Panc1 (cell line): ENCODE results near the gene VPS35L. TPM values are rescaled to one million over a fixed set of nuclear protein-coding genes. Genes with fewer than 3 reads are reported as not detected.

Experiments
- ATAC-seq: fragments of 200-7000 bp; cut with Tn5 transposase; 2 replicates; pipeline ENCODE4 v1.9.1; 2020; ENCODE audit warnings: mild to moderate bottlenecking, moderate library complexity
- BruUV-seq: library from RNA; stranded (reverse); fragments of 400-500 nt; replicated peaks from 2 replicates; lab custom pipeline; 2021; lab: Mats Ljungman, UMichigan
- CTCF ChIA-PET: fragments of 300-600 bp; sonication (Branson Sonifier 250); formaldehyde crosslinking; loops from one replicate; lab custom pipeline; 2022; ENCODE audit warnings: antibody characterized with exemption; lab: Charles Lee
- POLR2A ChIA-PET: fragments of 300-600 bp; sonication (Branson Sonifier 250); formaldehyde crosslinking; loops from one replicate; lab custom pipeline; 2022; ENCODE audit warnings: antibody characterized with exemption; lab: Charles Lee
- DNase-seq: peaks from one replicate; pipeline ENCODE4 v3.0.0-alpha.2; 2010; ENCODE audit warnings: low read depth, low spot score
- H3K27ac ChIP-seq: 2 replicates; pipeline ENCODE4 v1.5.1; 2011; ENCODE audit warnings: mild to moderate bottlenecking, low read length, inconsistent platforms
- H3K27me3 ChIP-seq: fragments of 200-500 bp; sonication (Bioruptor generic); 2 replicates; pipeline ENCODE4 v1.6.0; 2014; ENCODE audit warnings: low read length, inconsistent platforms; ENCODE audit not compliant: control insufficient read depth, insufficient read depth
- H3K36me3 ChIP-seq: fragments of 200-500 bp; sonication (Bioruptor generic); 2 replicates; pipeline ENCODE4 v1.5.1; 2014; ENCODE audit warnings: inconsistent platforms, mild to moderate bottlenecking, low read length, moderate library complexity; ENCODE audit not compliant: control insufficient read depth, insufficient read depth
- H3K4me1 ChIP-seq: 2 replicates; pipeline ENCODE4 v1.5.1; 2011; ENCODE audit warnings: inconsistent platforms, mild to moderate bottlenecking, low read length, moderate library complexity; ENCODE audit not compliant: control insufficient read depth, insufficient read depth
- H3K4me3 ChIP-seq, 2 experiments: 2 replicates each; pipeline ENCODE4 v1.5.1; 2011 to 2012; ENCODE audit warnings: low read depth in 2 of 2, low read length in 2 of 2, mild to moderate bottlenecking in 2 of 2, inconsistent platforms in 1 of 2, moderate library complexity in 1 of 2
- H3K9me3 ChIP-seq: fragments of 200-500 bp; sonication (Bioruptor generic); 2 replicates; pipeline ENCODE4 v1.5.1; 2014; ENCODE audit warnings: low read depth, mild to moderate bottlenecking, inconsistent platforms, low read length, moderate library complexity; ENCODE audit not compliant: control insufficient read depth, insufficient read depth
- CTCF ChIP-seq: fragments of 450-650 bp; IDR thresholded peaks from 2 replicates; pipeline ENCODE4 v1.5.1; 2017; ENCODE audit warnings: mild to moderate bottlenecking
- POLR2AphosphoS5 ChIP-seq: IDR thresholded peaks from 2 replicates; pipeline ENCODE4 v1.6.1; 2012; ENCODE audit warnings: mild to moderate bottlenecking, low read depth, low read length, moderate library complexity
- REST ChIP-seq, 2 experiments: IDR thresholded peaks; 2 replicates each; pipeline ENCODE4 v1.6.1; 2011 to 2012; ENCODE audit warnings: low read depth in 2 of 2, control low read depth in 1 of 2, low read length in 1 of 2, mild to moderate bottlenecking in 1 of 2, moderate library complexity in 1 of 2; ENCODE audit not compliant: insufficient read depth in 1 of 2
- SIN3A ChIP-seq: IDR thresholded peaks from 2 replicates; pipeline ENCODE4 v1.6.1; 2012; ENCODE audit warnings: low read depth, mild to moderate bottlenecking, low read length, moderate library complexity, borderline replicate concordance; ENCODE audit not compliant: insufficient read depth
- TCF7L2 ChIP-seq: IDR thresholded peaks from 2 replicates; pipeline ENCODE4 v1.6.1; 2011; ENCODE audit warnings: mild to moderate bottlenecking, low read depth, low read length, inconsistent platforms
- in situ Hi-C: cut with HindIII; loops from 2 replicates; pipeline ENCODE4 v1.10.0; 2016; ENCODE audit warnings: low sequenced_read_pairs, low pct_unique_long_range_greater_than_20kb
- intact Hi-C: fragments of 100-400 bp; cut with micrococcal nuclease; formaldehyde crosslinking; loops from one replicate; pipeline ENCODE4 v1.10.0; 2022; ENCODE audit not compliant: unreplicated experiment
- total RNA-seq: library from RNA; stranded (reverse); gene quantifications from one replicate; pipeline ENCODE4 v1.2.1, GENCODE V29; 2021; ENCODE audit not compliant: unreplicated experiment

The VPS35L gene
- total RNA-seq, 1 experiment from 2014 or later, result 124 TPM

GRCh38 chr16:19607616-19608280 is 52.2 kb downstream of the VPS35L start:
- H3K36me3 ChIP-seq, result peaks cover 17% of the 10 kb centered on the region
- TF ChIP-seq SIN3A (no peak), POLR2AphosphoS5 (no peak), REST (IDR thresholded peaks at IDR 0.05; ENCODE audit: insufficient read depth in 1 of 2, low read depth in 2 of 2, low read length in 1 of 2) (no peak), TCF7L2 (no peak), CTCF (no peak)
- DNase-seq (no peak), ATAC-seq (no peak)
- no peak overlapping the region for H3K4me3 ChIP-seq
- no peaks in the 10 kb centered on the region for H3K9me3 ChIP-seq
- ChIA-PET POLR2A (no interaction called here), CTCF (no interaction called here)
- no TSS peak for BruUV-seq
- no peaks in the 10 kb centered on the region for H3K4me1 ChIP-seq
- no peaks in the 10 kb centered on the region for H3K27me3 ChIP-seq
- in situ Hi-C loops, result no loop called here
- intact Hi-C loops, result no loop called here
- no peak overlapping the region for H3K27ac ChIP-seq

- Histone ChIP-seq H3K4me3 (no peak overlapping the region), H3K9me3 (no peaks in the 10 kb centered on the region), H3K27me3 (no peaks in the 10 kb centered on the region), H3K27ac (no peak overlapping the region), H3K36me3 (peaks cover 15% of the 10 kb centered on the region), H3K4me1 (no peaks in the 10 kb centered on the region)
- ATAC-seq (no peak), DNase-seq (no peak)
- intact Hi-C loops (no loop called here), in situ Hi-C loops (no loop called here)
- BruUV-seq, result no TSS peak
- no peak for TF ChIP-seq CTCF
- TF ChIP-seq POLR2AphosphoS5, result no peak
- TF ChIP-seq TCF7L2, result no peak
- TF ChIP-seq SIN3A, result no peak
- no peak for TF ChIP-seq REST (IDR thresholded peaks at IDR 0.05; ENCODE audit: insufficient read depth in 1 of 2, low read depth in 2 of 2, low read length in 1 of 2)
- CTCF ChIA-PET, result interaction anchor here (0.7 kb wide), 1 partner anchor 14 kb away, joined by 3 read pairs; no protein-coding TSS in a partner anchor
- POLR2A ChIA-PET, result interaction anchor here (0.6 kb wide), 2 partner anchors 32 to 123 kb away, joined by 3 to 4 read pairs; no protein-coding TSS in a partner anchor
Observed at GRCh38 chr16:19609359-19609758, 53.9 kb downstream of the VPS35L start.
